ENCODE data around the gene M1AP. TPM values are rescaled to one million over a fixed set of nuclear protein-coding genes. Genes with fewer than 3 reads are reported as not detected.

M1AP gene
- total and polyA plus RNA-seq, 2 of the 8 experiments (the other 6 are each of a cell fraction or from before 2014, with no cell fraction given), result 4.8 TPM

- TF ChIP-seq BRCA1 (IDR thresholded peaks at IDR 0.05; ENCODE audit: low read depth, low read length) (no peak), BACH1 (IDR thresholded peaks at IDR 0.05; ENCODE audit: low read length) (no peak)
These were observed 23.3 kb upstream of the M1AP start (continued) for GRCh38 chr2:74671479-74671878.
